Measurements from ENCODE around the gene FOXA3. TPM values are rescaled to one million over a fixed set of nuclear protein-coding genes. Genes with fewer than 3 reads are reported as not detected.

The FOXA3 gene
- total and polyA plus RNA-seq, 2 donors (not counting 3 experiments of a cell fraction or from before 2014, with no cell fraction given) = 0.06 TPM; not detected in 1

DNA sequence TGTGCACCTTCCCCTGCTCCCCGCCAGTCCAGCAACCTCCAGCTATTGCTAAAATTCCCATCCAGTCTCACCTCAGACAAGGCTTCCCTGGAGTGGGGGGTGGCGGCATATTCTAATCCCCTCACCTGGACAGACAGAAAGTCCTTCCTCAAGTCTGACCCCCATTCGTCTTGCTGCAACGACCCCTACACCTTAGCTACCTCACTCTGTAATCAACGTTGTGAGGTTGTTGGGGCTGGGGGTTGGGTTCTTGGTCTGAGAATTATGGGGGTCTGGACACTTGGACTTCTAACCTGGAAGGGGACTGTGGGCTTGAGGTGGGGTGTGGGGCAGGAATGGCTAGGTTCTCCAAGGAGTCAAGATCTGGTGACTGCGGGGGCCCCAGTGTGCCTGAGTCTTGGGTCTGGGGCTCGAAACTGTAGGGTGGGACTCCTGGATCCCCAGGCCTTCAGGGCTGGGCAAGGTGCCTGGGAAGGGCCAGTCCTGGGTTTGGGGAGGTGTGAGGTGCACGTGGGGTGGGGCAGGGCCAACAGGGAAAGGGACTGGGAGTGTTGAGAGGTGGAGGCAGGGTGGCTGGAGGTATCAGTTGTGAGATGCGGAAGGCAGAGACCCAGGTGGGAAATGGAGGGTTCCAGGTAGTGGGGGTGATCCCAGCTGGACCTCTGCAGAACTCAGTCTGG lies 1.3 kb downstream of the FOXA3 start:
- Histone ChIP-seq H3K9me1 (replicated peaks; ENCODE audit: control insufficient read depth, extremely low read depth, insufficient read depth, low read length) (no peaks in the 10 kb centered on the region), H3K4me1 (ENCODE audit: control insufficient read depth, extremely low read depth, insufficient read depth, low read length) (peaks cover 4% of the 10 kb centered on the region), H3K36me3 (ENCODE audit: control insufficient read depth in 2 of 2, extremely low read depth in 1 of 2, insufficient read depth in 2 of 2, low read length in 2 of 2) (no peaks in the 10 kb centered on the region), H3K4me3 (replicated peaks in 1 of 3; ENCODE audit: insufficient read depth in 1 of 3, low read depth in 1 of 3, low read length in 3 of 3) (no peak overlapping the region), H3K27ac (ENCODE audit: insufficient read depth, low read depth, low read length) (no peak overlapping the region), H3K4me2 (ENCODE audit: insufficient read depth, low read length) (no peak overlapping the region), H4K20me1 (replicated peaks; ENCODE audit: control insufficient read depth, extremely low read depth, insufficient read depth, low read length) (no peaks in the 10 kb centered on the region), H3K27me3 (ENCODE audit: control insufficient read depth in 2 of 2, insufficient read depth in 2 of 2, low read length in 2 of 2) (peaks cover 22 to 23% of the 10 kb centered on the region in 2 experiments), H3K79me2 (ENCODE audit: control insufficient read depth, insufficient read depth, low read length) (peaks cover 21% of the 10 kb centered on the region), H3K9me3 (replicated peaks; ENCODE audit: control insufficient read depth, insufficient read depth, low read length) (no peaks in the 10 kb centered on the region), H3K9ac (replicated peaks; ENCODE audit: extremely low read depth, insufficient read depth, low read length) (no peak overlapping the region), H2AFZ (ENCODE audit: low read depth, low read length) (no peak overlapping the region)
- intact Hi-C loops (cut with micrococcal nuclease) = no loop called here
- no TSS peak for BruUV-seq (replicated peaks)
- ChIA-PET POLR2A (no interaction called here), CTCF (interaction anchor here (0.9 to 2.6 kb wide), 6 partner anchors 14 to 49 kb away, joined by 3 to 24 read pairs (median 4); no protein-coding TSS in a partner anchor)
- no peak for DNase-seq (ENCODE audit: low read depth, low spot score)
- FAIRE-seq = no peak
- dilution Hi-C loops (cut with MboI; ENCODE audit: extremely low pct_ligation_motif_present, low sequenced_read_pairs) = no loop called here
- TF ChIP-seq EZH2 (IDR thresholded peaks at IDR 0.05; ENCODE audit: borderline replicate concordance, low read depth, low read length, severe bottlenecking) = no peak
- TF ChIP-seq POLR2A (IDR thresholded peaks at IDR 0.05; ENCODE audit: low read depth, low read length) = no peak
- no peak for TF ChIP-seq FOS (IDR thresholded peaks at IDR 0.05; ENCODE audit: borderline replicate concordance, insufficient read depth, low read length)
- TF ChIP-seq, protein P1, sequence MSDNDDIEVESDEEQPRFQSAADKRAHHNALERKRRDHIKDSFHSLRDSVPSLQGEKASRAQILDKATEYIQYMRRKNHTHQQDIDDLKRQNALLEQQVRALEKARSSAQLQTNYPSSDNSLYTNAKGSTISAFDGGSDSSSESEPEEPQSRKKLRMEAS (IDR thresholded peaks at IDR 0.05; ENCODE audit: insufficient read depth, insufficient read length) = no peak
- no peak for TF ChIP-seq CTCF (IDR thresholded peaks at IDR 0.05; ENCODE audit: extremely low read depth in 1 of 2, insufficient read depth in 1 of 2, low read depth in 1 of 2, low read length in 2 of 2)
- no peak for TF ChIP-seq GATA2 (IDR thresholded peaks at IDR 0.05; ENCODE audit: insufficient read depth, insufficient read length, low read depth, low read length)
- no peak for TF ChIP-seq JUN (IDR thresholded peaks at IDR 0.05; ENCODE audit: borderline replicate concordance, insufficient read depth, insufficient read length, low read depth)
- TF ChIP-seq MYC (IDR thresholded peaks at IDR 0.05; ENCODE audit: low read depth, low read length) = no peak
- no peak for TF ChIP-seq POLR2AphosphoS5 (IDR thresholded peaks at IDR 0.05; ENCODE audit: insufficient read depth, low read depth, low read length)
